Large intestine (tissue), 3 donors: ENCODE results near the gene CACNA1G. TPM values are rescaled to one million over a fixed set of nuclear protein-coding genes. Genes with fewer than 3 reads are reported as not detected.

Experiments used
- DNase-seq, 2 donors: peaks; one replicate each; pipeline versions ENCODE4 v3.0.0 to v3.0.0-alpha.2; 2013
- H3K27ac ChIP-seq: one replicate; pipeline ENCODE4 v1.5.1; 2013; ENCODE audit warnings: low read length
- H3K27me3 ChIP-seq: 2 replicates; pipeline ENCODE4 v1.6.1; 2013; ENCODE audit warnings: low read length; ENCODE audit not compliant: control insufficient read depth, insufficient read depth
- H3K36me3 ChIP-seq: 2 replicates; pipeline ENCODE4 v1.6.1; 2013; ENCODE audit warnings: low read length; ENCODE audit not compliant: control insufficient read depth, insufficient read depth
- H3K4me1 ChIP-seq: one replicate; pipeline ENCODE4 v1.6.1; 2013; ENCODE audit warnings: low read length; ENCODE audit not compliant: control insufficient read depth, insufficient read depth
- H3K4me3 ChIP-seq: one replicate; pipeline ENCODE4 v1.5.1; 2013; ENCODE audit warnings: low read length
- H3K9me3 ChIP-seq: one replicate; pipeline ENCODE4 v1.6.1; 2013; ENCODE audit warnings: mild to moderate bottlenecking, low read depth, low read length, moderate library complexity; ENCODE audit not compliant: control insufficient read depth
- WGBS: methylation state at CpG from one replicate; pipeline ENCODE4 v1.1.5; 2013; ENCODE audit warnings: low lambda C conversion rate; ENCODE audit not compliant: insufficient coverage; 5-methylcytosine and 5-hydroxymethylcytosine counted together
- polyA plus RNA-seq: library from polyadenylated mRNA; unstranded; fragments of 120-200 nt; gene quantifications from one replicate; pipeline ENCODE4 v1.2.1, GENCODE V29; 2013

The CACNA1G gene
- polyA plus RNA-seq, 1 donor: 1.7 TPM

DNA sequence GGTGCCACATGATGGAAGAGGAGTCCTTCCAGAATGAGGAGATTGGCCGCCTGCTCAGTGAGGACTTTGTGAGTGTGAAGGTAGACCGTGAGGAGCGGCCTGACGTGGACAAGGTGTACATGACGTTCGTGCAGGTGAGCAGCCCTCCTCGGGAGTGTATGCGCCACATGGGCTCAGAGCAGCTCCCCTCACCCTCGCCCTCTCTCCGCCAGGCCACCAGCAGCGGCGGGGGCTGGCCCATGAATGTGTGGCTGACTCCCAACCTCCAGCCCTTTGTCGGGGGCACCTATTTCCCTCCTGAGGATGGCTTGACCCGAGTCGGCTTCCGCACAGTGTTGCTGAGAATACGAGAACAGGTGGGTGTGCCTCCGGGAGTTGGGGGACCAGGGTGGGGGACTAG lies 11.7 kb upstream of the CACNA1G start:
- peaks cover 14% of the 10 kb centered on the region for H3K4me1 ChIP-seq
- H3K36me3 ChIP-seq: peaks cover 33% of the 10 kb centered on the region
- DNase-seq: no peak
- no peak overlapping the region for H3K4me3 ChIP-seq
- no peaks in the 10 kb centered on the region for H3K9me3 ChIP-seq
- WGBS: no CpG with 5 or more reads among the region's 18 CpGs
- H3K27ac ChIP-seq: no peak overlapping the region
- no peaks in the 10 kb centered on the region for H3K27me3 ChIP-seq

GRCh38 chr17:50549256-50549941 lies 11.1 kb upstream of the CACNA1G start:
- no peak for DNase-seq
- H3K4me3 ChIP-seq: no peak overlapping the region
- H3K9me3 ChIP-seq: no peaks in the 10 kb centered on the region
- no CpG with 5 or more reads among the region's 19 CpGs for WGBS
- peaks cover 14% of the 10 kb centered on the region for H3K4me1 ChIP-seq
- H3K36me3 ChIP-seq: peaks cover 35% of the 10 kb centered on the region
- H3K27me3 ChIP-seq: no peaks in the 10 kb centered on the region
- no peak overlapping the region for H3K27ac ChIP-seq

DNA sequence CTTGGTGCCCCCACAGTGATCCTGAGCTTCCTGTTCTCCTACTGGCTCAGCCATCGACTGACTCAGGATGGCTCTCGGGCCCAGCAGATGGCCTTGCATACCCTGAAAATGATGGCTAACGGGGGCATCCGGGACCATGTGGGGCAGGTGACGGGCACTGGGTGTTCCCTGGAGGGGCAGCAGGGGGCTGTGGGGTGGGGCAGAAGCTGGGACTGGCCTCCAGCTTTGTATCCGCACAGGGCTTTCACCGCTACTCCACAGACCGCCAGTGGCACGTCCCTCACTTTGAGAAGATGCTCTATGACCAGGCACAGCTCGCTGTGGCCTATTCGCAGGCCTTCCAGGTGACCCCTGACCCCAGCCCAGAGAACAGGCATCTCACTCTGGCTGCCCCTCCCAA lies 10.5 kb upstream of the CACNA1G start:
- Histone ChIP-seq H3K4me1 (peaks cover 14% of the 10 kb centered on the region), H3K27me3 (no peaks in the 10 kb centered on the region), H3K9me3 (no peaks in the 10 kb centered on the region), H3K4me3 (no peak overlapping the region), H3K36me3 (peaks cover 35% of the 10 kb centered on the region), H3K27ac (no peak overlapping the region)
- no peak for DNase-seq
- no CpG with 5 or more reads among the region's 11 CpGs for WGBS

GRCh38 chr17:50550661-50551432 lies 9.7 kb upstream of the CACNA1G start:
- Histone ChIP-seq H3K4me1 (peaks cover 14% of the 10 kb centered on the region), H3K4me3 (no peak overlapping the region), H3K27me3 (no peaks in the 10 kb centered on the region), H3K36me3 (peaks cover 43% of the 10 kb centered on the region), H3K27ac (no peak overlapping the region), H3K9me3 (no peaks in the 10 kb centered on the region)
- WGBS: no CpG with 5 or more reads among the region's 32 CpGs
- peak; percentile 81 to 88 for DNase-seq

DNA sequence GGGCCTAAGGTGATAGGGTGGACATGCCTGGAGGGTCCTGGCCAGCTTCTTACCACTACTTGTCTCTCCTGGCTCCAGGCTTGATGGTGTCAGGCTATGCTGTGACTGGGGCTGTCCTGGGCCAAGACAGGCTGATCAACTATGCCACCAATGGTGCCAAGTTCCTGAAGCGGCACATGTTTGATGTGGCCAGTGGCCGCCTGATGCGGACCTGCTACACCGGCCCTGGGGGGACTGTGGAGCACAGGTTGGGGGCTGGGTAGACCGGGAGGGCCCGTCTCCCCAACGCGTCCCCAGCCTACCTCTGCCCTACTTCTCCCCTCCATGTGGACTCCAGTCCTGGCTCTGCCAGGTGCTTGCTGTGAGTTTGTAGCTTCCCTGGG lies 9.1 kb upstream of the CACNA1G start:
- DNase-seq: no peak
- H3K36me3 ChIP-seq: peaks cover 44% of the 10 kb centered on the region
- H3K27ac ChIP-seq: no peak overlapping the region
- H3K9me3 ChIP-seq: no peaks in the 10 kb centered on the region
- WGBS: no CpG with 5 or more reads among the region's 8 CpGs
- peaks cover 14% of the 10 kb centered on the region for H3K4me1 ChIP-seq
- no peaks in the 10 kb centered on the region for H3K27me3 ChIP-seq
- no peak overlapping the region for H3K4me3 ChIP-seq

- Histone ChIP-seq H3K9me3 (no peaks in the 10 kb centered on the region), H3K4me3 (no peak overlapping the region), H3K4me1 (peaks cover 14% of the 10 kb centered on the region), H3K27ac (no peak overlapping the region), H3K36me3 (peaks cover 44% of the 10 kb centered on the region), H3K27me3 (no peaks in the 10 kb centered on the region)
- no CpG with 5 or more reads among the region's 12 CpGs for WGBS
- no peak for DNase-seq
Measured at GRCh38 chr17:50551884-50552283, 8.6 kb upstream of the CACNA1G start.

GRCh38 chr17:50554201-50554600 lies 6.3 kb upstream of the CACNA1G start:
- WGBS: no CpG with 5 or more reads among the region's 17 CpGs
- Histone ChIP-seq H3K36me3 (peaks cover 41% of the 10 kb centered on the region), H3K27ac (no peak overlapping the region), H3K4me3 (no peak overlapping the region), H3K27me3 (peaks cover 18% of the 10 kb centered on the region), H3K9me3 (peaks cover 4% of the 10 kb centered on the region), H3K4me1 (peaks cover 10% of the 10 kb centered on the region)
- DNase-seq: no peak

DNA sequence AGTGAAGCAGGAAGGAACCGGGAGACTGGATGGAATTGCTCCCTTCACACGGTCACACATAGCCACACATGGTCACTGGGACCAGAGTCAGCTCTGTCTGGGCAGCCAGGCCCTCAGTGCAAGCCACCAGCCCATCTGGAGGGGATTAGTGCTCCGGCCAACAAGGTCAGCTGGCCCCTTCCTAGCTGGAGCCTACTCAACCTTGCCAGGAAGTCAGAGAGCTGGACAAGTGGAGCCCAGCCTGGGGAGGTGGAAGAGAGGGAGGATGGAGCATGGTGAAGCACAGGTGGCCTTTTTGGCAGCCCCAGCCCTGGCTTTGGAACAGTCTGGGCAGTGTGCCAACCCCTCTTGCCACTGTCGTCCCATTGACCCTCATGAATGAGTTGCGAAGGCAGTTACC lies 3.7 kb upstream of the CACNA1G start:
- Histone ChIP-seq H3K9me3 (peaks cover 6% of the 10 kb centered on the region), H3K4me3 (no peak overlapping the region), H3K4me1 (peaks cover 19% of the 10 kb centered on the region), H3K36me3 (peaks cover 18% of the 10 kb centered on the region), H3K27ac (no peak overlapping the region), H3K27me3 (peaks cover 40% of the 10 kb centered on the region)
- no CpG with 5 or more reads among the region's 5 CpGs for WGBS
- no peak for DNase-seq

DNA sequence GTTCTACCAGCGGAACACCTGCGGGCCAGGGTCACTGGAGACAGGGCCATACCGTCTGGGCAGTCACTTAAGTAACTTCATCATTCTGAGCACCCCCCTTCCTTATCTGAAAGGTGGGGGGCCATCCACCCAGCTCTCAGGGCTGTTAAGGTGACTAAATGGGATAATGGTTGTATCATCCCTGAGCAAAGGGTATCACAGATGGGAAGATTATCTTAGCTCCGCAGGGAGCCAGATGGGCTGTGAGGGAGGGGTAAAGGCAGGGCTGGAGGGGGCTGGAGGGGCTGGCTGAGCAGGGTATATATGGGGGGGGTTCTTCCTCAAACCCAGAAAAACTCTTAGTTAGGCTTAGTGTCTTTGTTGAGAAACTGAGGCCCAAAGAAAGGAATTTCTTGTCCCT lies 2.9 kb upstream of the CACNA1G start:
- no peak overlapping the region for H3K27ac ChIP-seq
- WGBS: no CpG with 5 or more reads among the region's 4 CpGs
- peaks cover 23% of the 10 kb centered on the region for H3K4me1 ChIP-seq
- DNase-seq: no peak
- peaks cover 15% of the 10 kb centered on the region for H3K36me3 ChIP-seq
- peaks cover 6% of the 10 kb centered on the region for H3K9me3 ChIP-seq
- H3K27me3 ChIP-seq: peaks cover 49% of the 10 kb centered on the region
- no peak overlapping the region for H3K4me3 ChIP-seq

DNA sequence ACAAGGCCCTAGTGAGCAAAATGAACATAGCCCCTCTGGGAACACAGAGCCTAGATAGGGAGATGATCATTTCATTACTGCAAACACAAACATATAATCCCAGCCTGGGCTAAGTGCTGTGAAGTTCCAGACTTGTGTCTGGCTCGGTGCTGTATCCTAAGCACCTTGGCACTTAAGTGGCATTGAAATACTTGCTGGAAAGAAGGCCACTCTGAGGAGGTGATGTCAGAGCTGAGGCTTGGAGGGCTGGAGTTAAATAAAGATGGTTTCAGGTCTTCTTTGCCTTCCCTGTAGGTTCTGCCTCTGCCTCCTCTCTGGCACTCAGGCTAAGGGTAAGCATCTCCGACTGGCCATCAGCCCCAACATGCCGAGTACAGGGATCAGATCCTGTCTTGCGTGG lies 2.4 kb upstream of the CACNA1G start:
- peaks cover 6% of the 10 kb centered on the region for H3K9me3 ChIP-seq
- peaks cover 53% of the 10 kb centered on the region for H3K27me3 ChIP-seq
- DNase-seq: no peak
- no peak overlapping the region for H3K27ac ChIP-seq
- peaks cover 23% of the 10 kb centered on the region for H3K4me1 ChIP-seq
- no peak overlapping the region for H3K4me3 ChIP-seq
- WGBS: no CpG with 5 or more reads among the region's 4 CpGs
- H3K36me3 ChIP-seq: peaks cover 13% of the 10 kb centered on the region
